Endodermal cell (in vitro differentiated cells): ENCODE data around the gene THY1. TPM values are rescaled to one million over a fixed set of nuclear protein-coding genes. Genes with fewer than 3 reads are reported as not detected.
A peak's percentile ranks its signal among the peaks of the same experiment; 100 is the strongest.
"Not testable (repeated sequence)": the region's sequence is repeated elsewhere in the genome, so short reads cannot be mapped to it uniquely, and the experiment has no call there.

Experiments used
- DNase-seq: peaks from one replicate; pipeline ENCODE4 v3.0.0-alpha.2; 2017
- H3K27ac ChIP-seq: 2 replicates; pipeline ENCODE4 v1.5.1; 2013; ENCODE audit warnings: mild to moderate bottlenecking, low read depth, low read length, moderate library complexity
- H3K27me3 ChIP-seq: 2 replicates; pipeline ENCODE4 v1.6.1; 2013; ENCODE audit warnings: mild to moderate bottlenecking, low read length, moderate library complexity; ENCODE audit not compliant: insufficient read depth, control insufficient read depth, poor library complexity, severe bottlenecking
- H3K36me3 ChIP-seq: 2 replicates; pipeline ENCODE4 v1.7.0; 2013; ENCODE audit warnings: mild to moderate bottlenecking, low read length, moderate library complexity; ENCODE audit not compliant: control insufficient read depth, insufficient read depth
- H3K4me1 ChIP-seq: one replicate; pipeline ENCODE4 v1.7.0; 2013; ENCODE audit warnings: low read length; ENCODE audit not compliant: control insufficient read depth, insufficient read depth
- H3K4me3 ChIP-seq: 2 replicates; pipeline ENCODE4 v1.5.1; 2013; ENCODE audit warnings: mild to moderate bottlenecking, low read length, moderate library complexity
- H3K9ac ChIP-seq: 2 replicates; pipeline ENCODE4 v1.6.1; 2013; ENCODE audit warnings: mild to moderate bottlenecking, low read length, moderate library complexity; ENCODE audit not compliant: poor library complexity, severe bottlenecking; ENCODE audit errors: extremely low read depth
- H3K9me3 ChIP-seq: 2 replicates; pipeline ENCODE4 v1.6.1; 2013; ENCODE audit warnings: mild to moderate bottlenecking, low read length, moderate library complexity; ENCODE audit not compliant: control insufficient read depth
- H3K27ac Mint-ChIP-seq: 2 replicates; pipeline ENCODE4 v1.8.0; 2020; ENCODE audit warnings: mixed read lengths
- H3K27me3 Mint-ChIP-seq: 2 replicates; pipeline ENCODE4 v1.8.0; 2021; ENCODE audit warnings: mild to moderate bottlenecking, mixed read lengths; ENCODE audit not compliant: insufficient read depth
- H3K36me3 Mint-ChIP-seq: 2 replicates; pipeline ENCODE4 v1.8.0; 2020; ENCODE audit warnings: low read depth, mixed read lengths
- H3K4me1 Mint-ChIP-seq: 2 replicates; pipeline ENCODE4 v1.8.0; 2020; ENCODE audit warnings: mixed read lengths
- H3K4me3 Mint-ChIP-seq: 2 replicates; pipeline ENCODE4 v1.8.0; 2020; ENCODE audit warnings: mild to moderate bottlenecking, moderate library complexity, mixed read lengths
- H3K9me3 Mint-ChIP-seq: 2 replicates; pipeline ENCODE4 v1.8.0; 2020; ENCODE audit warnings: mild to moderate bottlenecking, mixed read lengths
- WGBS, 2 experiments: methylation state at CpG; one replicate each; pipeline versions ENCODE4 v1.1.5 to v1.1.7; 2013; ENCODE audit warnings: missing lambda C conversion rate in 2 of 2, mixed read lengths in 1 of 2; ENCODE audit not compliant: insufficient coverage in 1 of 2, insufficient read length in 1 of 2; 5-methylcytosine and 5-hydroxymethylcytosine counted together
- total RNA-seq, 2 donors: library from RNA; stranded (reverse); fragmentation: NEBNext Ultra II Directional in 1 of 2; extraction: Animal tissue kit (Norgen Biotek cat#: 25700) in 1 of 2; gene quantifications; 2 replicates in 1 of 2; 3 replicates in 1 of 2; pipeline ENCODE4 v1.2.1, GENCODE V29; 2021
- TF ChIP-seq, protein P1 (sequence below): fragments of 200-600 bp; sonication (generic); conservative IDR thresholded peaks from 2 replicates; pipeline ENCODE4 v1.5.0; 2021; ENCODE audit warnings: antibody characterized with exemption, mild to moderate bottlenecking

THY1 gene
- total RNA-seq, 2 donors from 2014 or later: 19.3 to 36.1 TPM

DNA sequence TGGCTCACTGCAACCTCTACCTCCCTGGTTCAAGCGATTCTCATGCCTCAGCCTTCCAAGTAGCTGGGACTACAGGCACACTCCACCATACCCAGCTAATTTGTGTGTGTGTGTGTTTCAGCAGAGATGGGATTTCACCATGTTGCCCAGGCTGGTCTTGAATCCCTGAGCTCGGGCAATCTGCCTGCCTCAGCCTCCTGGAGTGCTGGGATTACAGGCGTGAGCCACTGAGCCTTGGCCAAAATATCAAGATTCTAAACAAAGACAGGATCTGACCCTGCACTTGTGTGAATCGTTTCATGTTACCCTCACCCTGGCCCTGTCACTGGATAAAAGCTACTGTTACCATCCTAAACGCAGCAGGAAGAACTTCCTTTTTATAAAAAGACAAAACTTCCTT is 15.6 kb upstream of the THY1 start:
- Histone ChIP-seq H3K9ac (no peak overlapping the region), H3K9me3 (no peaks in the 10 kb centered on the region), H3K27ac (no peak overlapping the region), H3K36me3 (no peaks in the 10 kb centered on the region), H3K4me1 (no peaks in the 10 kb centered on the region), H3K27me3 (no peaks in the 10 kb centered on the region), H3K4me3 (no peak overlapping the region)
- no peak overlapping the region for H3K27ac Mint-ChIP-seq
- DNase-seq: peak; percentile 47
- H3K4me1 Mint-ChIP-seq: peaks cover 4% of the 10 kb centered on the region
- H3K4me3 Mint-ChIP-seq: no peak overlapping the region
- peaks cover 2% of the 10 kb centered on the region for H3K27me3 Mint-ChIP-seq
- no peaks in the 10 kb centered on the region for H3K36me3 Mint-ChIP-seq
- TF ChIP-seq, protein P1, sequence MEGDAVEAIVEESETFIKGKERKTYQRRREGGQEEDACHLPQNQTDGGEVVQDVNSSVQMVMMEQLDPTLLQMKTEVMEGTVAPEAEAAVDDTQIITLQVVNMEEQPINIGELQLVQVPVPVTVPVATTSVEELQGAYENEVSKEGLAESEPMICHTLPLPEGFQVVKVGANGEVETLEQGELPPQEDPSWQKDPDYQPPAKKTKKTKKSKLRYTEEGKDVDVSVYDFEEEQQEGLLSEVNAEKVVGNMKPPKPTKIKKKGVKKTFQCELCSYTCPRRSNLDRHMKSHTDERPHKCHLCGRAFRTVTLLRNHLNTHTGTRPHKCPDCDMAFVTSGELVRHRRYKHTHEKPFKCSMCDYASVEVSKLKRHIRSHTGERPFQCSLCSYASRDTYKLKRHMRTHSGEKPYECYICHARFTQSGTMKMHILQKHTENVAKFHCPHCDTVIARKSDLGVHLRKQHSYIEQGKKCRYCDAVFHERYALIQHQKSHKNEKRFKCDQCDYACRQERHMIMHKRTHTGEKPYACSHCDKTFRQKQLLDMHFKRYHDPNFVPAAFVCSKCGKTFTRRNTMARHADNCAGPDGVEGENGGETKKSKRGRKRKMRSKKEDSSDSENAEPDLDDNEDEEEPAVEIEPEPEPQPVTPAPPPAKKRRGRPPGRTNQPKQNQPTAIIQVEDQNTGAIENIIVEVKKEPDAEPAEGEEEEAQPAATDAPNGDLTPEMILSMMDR: no peak
- peaks cover 4% of the 10 kb centered on the region for H3K9me3 Mint-ChIP-seq
- 62 to 69% methylated on average over 4 to 5 of the region's 5 CpGs for WGBS, 2 experiments

DNA sequence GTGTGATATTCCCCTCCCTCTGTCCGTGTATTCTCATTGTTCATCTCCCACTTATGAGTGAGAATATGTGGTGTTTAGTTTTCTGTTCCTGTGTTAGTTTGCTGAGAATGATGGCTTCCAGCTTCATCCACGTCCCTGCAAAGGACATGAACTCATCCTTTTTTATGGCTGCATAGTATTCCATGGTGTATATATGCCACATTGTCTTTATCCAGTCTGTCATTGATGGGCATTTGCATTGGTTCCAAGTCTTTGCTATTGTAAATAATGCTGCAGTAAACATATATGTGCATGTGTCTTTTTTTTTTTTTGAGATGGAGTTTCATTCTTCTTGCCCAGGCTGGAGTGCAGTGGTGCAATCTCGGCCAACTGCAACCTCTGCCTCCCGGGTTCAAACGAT is 14.5 kb upstream of the THY1 start:
- not testable (repeated sequence) for H3K27ac ChIP-seq, H3K9me3 ChIP-seq, H3K9ac ChIP-seq, H3K36me3 ChIP-seq, H3K4me3 ChIP-seq, DNase-seq, H3K9me3 Mint-ChIP-seq, H3K27me3 ChIP-seq, H3K4me1 Mint-ChIP-seq, H3K27ac Mint-ChIP-seq, H3K4me3 Mint-ChIP-seq, H3K36me3 Mint-ChIP-seq, H3K27me3 Mint-ChIP-seq, H3K4me1 ChIP-seq
- 93 to 95% methylated on average over 3 to 4 of the region's 5 CpGs for WGBS, 2 experiments

DNA sequence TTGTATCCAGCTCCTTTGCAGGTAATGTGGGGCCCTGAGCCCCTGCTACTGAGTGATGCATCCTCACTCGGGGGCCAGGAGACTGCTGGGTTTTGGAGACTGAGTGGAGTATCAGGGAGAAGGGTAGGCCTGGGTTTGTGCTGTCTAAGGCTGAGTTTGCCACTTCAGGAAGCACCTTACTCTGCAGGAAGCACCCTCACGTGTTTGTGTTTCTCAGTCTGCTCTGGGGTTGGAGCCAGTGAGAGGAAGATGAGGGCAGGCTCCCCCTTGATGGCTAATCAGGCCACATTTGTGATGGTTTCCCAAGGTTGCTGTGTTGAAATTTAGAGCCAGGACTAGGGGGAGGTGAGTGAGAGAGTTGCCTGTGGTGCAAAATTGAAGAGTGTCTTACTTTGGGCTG is 13.7 kb upstream of the THY1 start:
- H3K9ac ChIP-seq: no peak overlapping the region
- Mint-ChIP-seq H3K9me3 (peaks cover 4% of the 10 kb centered on the region), H3K4me1 (peaks cover 4% of the 10 kb centered on the region), H3K4me3 (no peak overlapping the region), H3K36me3 (no peaks in the 10 kb centered on the region), H3K27me3 (peaks cover 10% of the 10 kb centered on the region), H3K27ac (no peak overlapping the region)
- TF ChIP-seq, protein P1: no peak
- H3K4me3 ChIP-seq: no peak overlapping the region
- H3K9me3 ChIP-seq: no peaks in the 10 kb centered on the region
- H3K4me1 ChIP-seq: no peaks in the 10 kb centered on the region
- H3K36me3 ChIP-seq: no peaks in the 10 kb centered on the region
- no peak for DNase-seq
- H3K27ac ChIP-seq: no peak overlapping the region
- WGBS, 2 experiments: 90% methylated on average over 2 of the region's 2 CpGs; no CpG with 5 or more reads in 1 of the 2 experiments
- peaks cover 7% of the 10 kb centered on the region for H3K27me3 ChIP-seq

DNA sequence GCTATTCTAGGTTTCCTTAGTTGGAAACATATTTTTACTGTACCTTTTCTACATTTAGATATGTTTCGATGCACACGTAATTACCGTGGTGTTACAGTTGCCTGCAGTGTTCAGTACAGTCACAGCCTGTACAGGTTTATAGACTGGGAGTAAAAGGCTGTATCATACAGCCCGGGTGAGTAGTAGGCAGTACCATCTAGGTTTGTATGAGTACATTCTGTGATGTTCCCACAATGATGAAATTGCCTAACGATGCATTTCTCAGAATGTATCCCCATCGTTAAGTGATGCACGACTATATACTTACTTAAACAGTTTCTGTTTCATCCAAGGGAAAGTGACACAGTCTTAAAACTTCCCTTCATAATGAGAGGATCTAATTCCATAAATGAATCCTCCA is 13.1 kb upstream of the THY1 start:
- DNase-seq: no peak
- H3K36me3 ChIP-seq: no peaks in the 10 kb centered on the region
- peaks cover under 1% of the 10 kb centered on the region for H3K4me1 Mint-ChIP-seq
- no peaks in the 10 kb centered on the region for H3K4me1 ChIP-seq
- peaks cover 7% of the 10 kb centered on the region for H3K27me3 ChIP-seq
- H3K27me3 Mint-ChIP-seq: peaks cover 16% of the 10 kb centered on the region
- H3K4me3 Mint-ChIP-seq: no peak overlapping the region
- H3K36me3 Mint-ChIP-seq: no peaks in the 10 kb centered on the region
- no peaks in the 10 kb centered on the region for H3K9me3 ChIP-seq
- no peak overlapping the region for H3K9ac ChIP-seq
- H3K27ac Mint-ChIP-seq: no peak overlapping the region
- WGBS, 2 experiments: 97 to 98% methylated on average over 7 of the region's 7 CpGs
- H3K27ac ChIP-seq: no peak overlapping the region
- TF ChIP-seq, protein P1: no peak
- H3K9me3 Mint-ChIP-seq: peaks cover 4% of the 10 kb centered on the region
- H3K4me3 ChIP-seq: no peak overlapping the region
